Right renal pelvis (tissue), 4 donors: ENCODE data around the gene PCDHGB1. TPM values are rescaled to one million over a fixed set of nuclear protein-coding genes. Genes with fewer than 3 reads are reported as not detected.
A peak's percentile ranks its signal among the peaks of the same experiment; 100 is the strongest.
"Not testable (repeated sequence)": the region's sequence is repeated elsewhere in the genome, so short reads cannot be mapped to it uniquely, and the experiment has no call there.

Source experiments
- DNase-seq, 4 donors: peaks; one replicate each; pipeline ENCODE4 v3.0.0-alpha.2; 2013; ENCODE audit warnings: low read depth in 4 of 4, low spot score in 3 of 4, missing footprints in 1 of 4
- polyA plus RNA-seq, 4 donors: library from polyadenylated mRNA; unstranded; fragments of 120-200 nt; gene quantifications; one replicate each; pipeline ENCODE4 v1.2.1, GENCODE V29; 2013; ENCODE audit not compliant: insufficient read length in 4 of 4

The PCDHGB1 gene
- 1 to 10 TPM; 1.3 to 2.4 (median 2.0) TPM for polyA plus RNA-seq

GRCh38 chr5:141349917-141350619 is at the start of gene PCDHGB1:
TSS of gene PCDHGB1 (plus strand) at chr5:141350099. CDS start at chr5:141350261, 162 bp downstream.
- DNase-seq, result no peak

DNA sequence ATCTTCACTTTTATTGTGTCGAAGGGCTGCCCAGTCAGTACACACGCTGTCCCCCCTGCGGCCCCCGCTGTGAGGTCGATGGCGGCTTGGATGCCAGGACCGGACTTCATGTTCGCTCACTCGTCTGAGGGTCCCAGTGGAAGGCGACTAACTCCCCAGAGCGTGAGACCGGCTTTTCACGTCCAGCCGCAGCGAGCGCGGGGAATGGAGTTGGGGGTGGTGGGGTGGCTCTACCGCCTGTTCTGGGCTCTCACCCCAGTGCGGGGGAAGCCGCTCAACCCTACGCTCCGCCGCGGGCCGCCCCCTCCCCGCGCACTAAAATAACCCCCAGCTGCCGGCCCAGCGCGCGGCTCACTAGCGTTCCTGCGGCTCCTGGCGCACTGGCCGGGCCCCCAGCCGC is 46.1 kb upstream of the PCDHGB1 start, which contains the start of gene SLC25A2:
Gene SLC25A2, minus strand, starts transcription at position 294 of the 400 bp plus-strand sequence. Its CDS starts 184 bp downstream, at position 110.
- DNase-seq, result no peak

DNA sequence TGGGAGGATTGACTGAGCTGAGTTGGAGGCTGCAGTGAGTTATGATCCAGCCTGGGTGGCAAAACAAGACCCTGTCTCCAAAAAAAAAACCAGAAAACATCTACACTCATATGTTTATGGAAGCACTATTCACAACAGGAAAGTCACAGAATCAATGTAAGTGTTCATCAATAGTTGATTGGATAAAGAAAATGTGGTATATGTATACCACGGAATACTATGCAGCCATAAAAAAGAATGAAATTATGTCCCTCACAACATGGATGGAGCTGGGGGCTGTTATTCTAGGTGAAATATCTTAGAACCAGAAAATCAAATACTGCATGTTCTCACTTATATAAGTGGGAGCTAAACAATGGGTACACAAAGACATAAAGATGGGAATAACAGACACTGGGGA is 43.3 kb upstream of the PCDHGB1 start:
- no peak for DNase-seq

GRCh38 chr5:141313711-141314110 is 36.2 kb upstream of the PCDHGB1 start:
- DNase-seq, result no peak

- not testable (repeated sequence) for DNase-seq
Observed at GRCh38 chr5:141316963-141317362, 32.9 kb upstream of the PCDHGB1 start.

DNA sequence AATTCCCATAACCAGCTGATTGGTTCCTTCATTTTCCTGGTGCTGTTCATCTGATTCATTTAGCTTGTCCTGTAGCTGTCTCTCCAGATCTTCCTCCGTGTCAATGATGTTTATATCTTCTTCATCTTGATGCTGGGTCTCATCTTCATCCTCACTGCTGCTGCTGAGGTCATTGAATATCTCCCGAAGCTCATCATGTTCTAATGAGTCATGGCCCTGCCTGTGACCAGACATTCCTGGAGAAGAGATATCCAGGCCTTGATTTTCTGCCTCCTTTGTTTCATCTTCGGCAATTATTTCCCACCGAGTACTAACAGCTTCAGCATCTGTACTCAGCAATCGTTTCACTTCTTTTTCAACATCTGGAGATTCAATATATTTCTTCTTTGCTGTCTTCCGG is 30.7 kb upstream of the PCDHGB1 start:
- no peak for DNase-seq

- no peak for DNase-seq
Observed at GRCh38 chr5:141319699-141320098, 30.2 kb upstream of the PCDHGB1 start.

- peak; percentile 86 to 95 (median 92) for DNase-seq
Observed at GRCh38 chr5:141320225-141321169, 29.4 kb upstream of the PCDHGB1 start, which contains the start of gene TAF7. TSS of gene TAF7 (minus strand) at chr5:141320784. CDS start at chr5:141320044, 740 bp downstream.

DNA sequence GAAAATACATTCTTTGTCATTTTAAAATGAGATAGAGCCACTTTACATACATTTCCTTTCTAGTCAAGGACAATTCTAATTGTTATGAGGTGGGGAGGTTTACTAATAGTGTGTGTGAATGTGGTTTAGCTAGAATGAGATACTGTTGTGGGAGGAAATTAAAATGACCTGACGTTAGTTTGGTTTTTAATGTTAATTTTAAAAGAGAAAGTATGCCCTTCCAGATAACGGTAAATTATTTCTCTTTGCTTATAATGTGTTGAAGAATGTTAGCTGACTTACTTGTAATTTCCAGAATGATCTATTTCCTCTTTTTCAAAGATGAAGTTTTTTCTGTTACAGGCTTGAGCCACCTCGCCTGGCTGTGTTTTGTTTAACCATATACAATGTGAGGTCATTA is 27.6 kb upstream of the PCDHGB1 start:
- no peak for DNase-seq

DNA sequence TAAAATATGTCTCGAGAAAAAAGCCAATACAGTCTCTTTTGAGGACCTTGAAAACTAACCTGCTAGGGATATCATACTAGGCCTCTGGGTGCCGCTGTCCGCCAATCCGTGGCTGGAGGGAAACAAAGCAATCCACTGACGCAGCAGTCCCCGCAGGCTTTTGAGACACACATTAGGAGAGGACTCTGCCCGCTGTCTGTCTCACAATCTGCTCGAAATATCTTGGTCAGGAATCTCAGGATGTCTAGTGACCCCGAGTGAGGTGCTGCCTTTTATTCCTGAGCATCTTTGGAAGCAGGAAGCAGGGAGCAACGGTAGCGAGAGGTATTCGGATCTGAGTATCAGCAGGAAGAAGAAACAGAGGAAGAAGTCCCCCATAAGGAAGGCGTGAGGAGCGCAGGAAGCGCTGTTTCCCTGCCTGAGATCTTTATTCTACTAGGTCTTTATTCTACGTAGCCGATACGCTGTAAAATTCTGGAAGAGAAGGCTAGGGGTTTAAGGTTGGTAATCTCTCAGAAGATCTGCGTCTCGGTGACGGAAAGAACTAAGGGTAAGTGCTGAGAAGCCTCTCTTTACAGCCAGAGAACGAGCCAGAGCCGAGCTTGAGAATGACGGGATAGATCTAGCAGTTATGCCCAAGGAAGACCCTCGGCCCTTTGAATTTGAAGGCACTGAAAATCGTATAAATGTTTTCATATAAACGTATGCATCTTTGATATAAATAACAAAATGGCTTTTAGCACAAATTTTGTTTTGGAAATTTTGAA is 23.6 kb upstream of the PCDHGB1 start:
- no peak for DNase-seq

DNA sequence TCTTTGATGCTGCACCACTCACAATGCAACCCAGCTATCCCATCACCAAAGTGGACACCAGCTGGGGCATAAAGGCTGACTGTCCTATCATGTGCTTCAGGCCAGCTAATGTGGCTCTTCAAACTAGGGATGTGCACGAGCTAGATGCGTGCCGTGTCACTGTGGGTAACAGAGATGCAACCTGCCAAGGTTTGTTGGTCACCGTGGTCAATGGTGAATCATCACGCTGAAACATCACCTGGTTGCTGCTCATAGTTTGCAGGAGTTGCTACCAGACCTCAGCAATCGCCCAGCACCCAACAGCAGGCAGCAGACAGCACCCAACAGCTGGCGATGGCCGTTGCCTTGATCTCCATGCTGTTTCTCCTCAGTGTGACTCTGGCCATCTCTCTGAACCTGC is 21.7 kb upstream of the PCDHGB1 start:
- no peak for DNase-seq

- DNase-seq, result no peak
Observed at GRCh38 chr5:141330299-141331080, 19.4 kb upstream of the PCDHGB1 start, which contains the start of gene PCDHGA1. TSS of gene PCDHGA1 (plus strand) at chr5:141330514.

- not testable (repeated sequence) for DNase-seq
Observed at GRCh38 chr5:141332571-141332970, 17.3 kb upstream of the PCDHGB1 start.

DNA sequence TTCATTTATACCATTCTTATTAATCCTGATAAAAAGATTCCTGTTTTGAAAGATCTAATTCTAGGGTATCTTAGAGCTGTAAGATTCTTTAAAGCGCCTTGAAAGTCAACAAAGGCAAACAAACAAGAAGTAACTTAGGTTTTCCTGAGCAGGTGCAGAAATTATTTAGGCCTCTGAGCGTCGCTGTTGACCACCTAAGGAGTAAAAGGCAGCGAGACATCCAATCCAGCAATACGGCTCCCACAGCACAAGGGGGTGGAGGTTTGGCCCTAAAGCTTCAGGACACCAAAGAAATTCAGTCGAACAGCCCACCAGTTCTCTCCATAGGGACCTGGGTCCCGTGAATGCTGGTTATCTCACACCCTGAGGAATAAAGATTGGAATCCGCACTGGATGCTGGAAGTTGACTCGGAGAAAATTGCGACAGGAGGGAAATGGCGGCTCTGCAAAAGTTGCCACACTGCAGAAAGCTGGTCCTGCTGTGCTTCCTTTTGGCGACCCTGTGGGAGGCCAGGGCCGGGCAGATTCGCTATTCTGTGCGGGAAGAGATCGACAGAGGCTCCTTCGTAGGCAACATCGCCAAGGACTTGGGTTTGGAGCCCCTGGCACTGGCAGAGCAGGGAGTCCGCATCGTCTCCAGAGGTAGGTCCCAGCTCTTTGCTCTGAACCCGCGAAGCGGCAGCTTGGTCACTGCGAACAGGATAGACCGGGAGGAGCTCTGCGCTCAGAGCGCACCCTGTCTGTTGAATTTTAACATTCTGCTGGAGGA is 11.2 kb upstream of the PCDHGB1 start, which contains the start of gene PCDHGA2:
Gene PCDHGA2, plus strand, starts transcription at position 223 of the 769 bp plus-strand sequence.
- no peak for DNase-seq

DNA sequence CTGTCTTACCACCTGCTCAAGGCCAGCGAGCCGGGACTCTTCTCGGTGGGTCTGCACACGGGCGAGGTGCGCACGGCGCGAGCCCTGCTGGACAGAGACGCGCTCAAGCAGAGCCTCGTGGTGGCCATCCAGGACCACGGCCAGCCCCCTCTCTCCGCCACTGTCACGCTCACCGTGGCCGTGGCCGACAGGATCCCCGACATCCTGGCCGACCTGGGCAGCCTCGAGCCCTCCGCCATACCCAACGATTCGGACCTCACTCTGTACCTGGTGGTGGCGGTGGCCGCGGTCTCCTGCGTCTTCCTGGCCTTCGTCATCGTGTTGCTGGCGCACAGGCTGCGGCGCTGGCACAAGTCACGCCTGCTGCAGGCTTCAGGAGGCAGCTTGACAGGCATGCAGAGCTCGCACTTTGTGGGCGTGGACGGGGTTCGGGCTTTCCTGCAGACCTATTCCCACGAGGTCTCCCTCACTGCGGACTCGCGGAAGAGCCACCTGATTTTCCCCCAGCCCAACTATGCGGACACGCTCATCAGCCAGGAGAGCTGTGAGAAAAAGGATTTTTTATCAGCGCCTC is 9.0 kb upstream of the PCDHGB1 start:
- not testable (repeated sequence) for DNase-seq

DNA sequence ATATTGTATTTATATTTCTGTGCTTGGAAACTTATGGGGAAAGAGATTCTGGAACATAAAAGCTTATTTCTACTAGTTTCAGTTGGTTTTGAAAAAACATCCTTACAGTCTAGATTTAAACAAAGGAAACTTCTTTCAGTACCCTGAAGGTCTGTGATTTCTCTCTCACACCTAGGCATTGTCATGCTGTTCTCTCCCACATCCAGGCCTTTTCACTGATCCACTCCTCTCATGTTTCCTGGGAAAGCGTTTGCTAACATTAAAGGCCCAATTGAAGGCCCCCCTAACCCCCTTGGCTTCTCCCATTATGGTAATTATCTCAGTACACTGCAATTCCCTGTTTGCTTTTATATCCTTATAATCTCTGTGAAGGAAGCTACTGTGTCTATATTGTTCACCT is 7.1 kb upstream of the PCDHGB1 start:
- DNase-seq, result no peak

DNA sequence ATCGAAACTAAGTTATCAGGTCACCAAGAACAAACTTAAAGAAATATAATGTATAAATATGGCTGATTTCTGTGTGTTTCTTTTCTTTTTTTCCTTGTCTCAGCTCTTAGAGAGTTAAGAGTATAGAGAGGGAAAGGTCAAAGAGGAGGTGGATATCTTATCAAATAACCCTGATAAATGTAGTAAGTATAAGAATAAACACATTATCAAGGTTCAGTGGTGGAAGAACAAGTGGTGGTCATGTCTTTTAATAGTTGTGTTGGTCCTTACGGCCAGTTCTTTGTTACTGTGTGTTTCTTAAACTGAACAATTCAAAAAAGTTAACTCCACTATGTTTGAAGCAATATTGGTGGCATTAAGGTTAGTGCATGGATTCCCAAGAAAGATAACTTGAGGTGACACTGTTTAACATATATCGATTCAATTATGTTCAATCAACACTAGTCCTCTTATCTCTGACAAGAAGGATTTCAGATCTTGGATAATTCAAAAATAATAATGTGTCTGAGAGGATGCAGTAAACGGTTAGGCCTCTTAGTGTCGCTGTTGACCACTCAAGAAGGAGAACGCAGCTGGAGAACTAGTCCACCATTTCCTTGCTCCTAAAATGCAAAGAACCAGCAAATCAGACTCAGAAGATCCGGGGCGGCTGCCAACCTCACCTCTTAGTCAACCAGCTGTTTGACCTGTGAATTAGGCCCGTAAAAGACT is 6.5 kb upstream of the PCDHGB1 start, which contains the start of gene PCDHGA3:
Gene PCDHGA3, plus strand, starts transcription at position 588 of the 711 bp plus-strand sequence. CDS start 205 bp downstream, outside the sequence.
- DNase-seq, result no peak
